HL-60 (cell line): ENCODE results near the gene IGFBP2.

ENCODE experiments used
- TF ChIP-seq, protein P1 (sequence below): IDR thresholded peaks from 2 replicates; pipeline ENCODE4 v1.6.1; 2012; ENCODE audit warnings: low read depth; ENCODE audit not compliant: insufficient replicate concordance
- TF ChIP-seq, protein P2 (sequence below): IDR thresholded peaks from one replicate; pipeline ENCODE4 v1.5.1; 2011; ENCODE audit warnings: low read length, control low read depth, inconsistent platforms; ENCODE audit not compliant: insufficient read depth

DNA sequence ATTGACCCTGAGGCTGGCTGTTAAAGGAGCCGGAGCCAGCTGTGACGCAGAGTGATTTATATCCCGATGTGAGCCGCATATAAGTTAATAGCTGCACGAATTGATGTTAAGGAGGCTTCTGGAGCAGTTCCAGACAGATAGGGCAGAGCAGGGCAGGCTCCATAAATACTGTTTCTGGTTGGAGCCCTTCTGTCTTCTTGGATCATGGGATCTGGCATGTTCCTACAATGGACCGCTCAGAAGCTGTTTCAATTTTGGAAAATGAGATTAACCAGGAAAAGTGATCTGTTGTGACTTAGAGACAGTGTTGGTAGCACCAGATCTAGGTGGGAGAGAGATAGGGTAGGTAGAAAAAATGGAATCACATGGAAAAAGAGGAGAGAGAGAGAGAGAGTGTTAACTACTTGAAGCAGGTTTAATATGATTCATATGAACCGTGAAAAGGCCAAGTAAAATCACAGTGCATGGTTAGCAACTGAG, 66.9 kb downstream of the IGFBP2 start:
- TF ChIP-seq, protein P1, sequence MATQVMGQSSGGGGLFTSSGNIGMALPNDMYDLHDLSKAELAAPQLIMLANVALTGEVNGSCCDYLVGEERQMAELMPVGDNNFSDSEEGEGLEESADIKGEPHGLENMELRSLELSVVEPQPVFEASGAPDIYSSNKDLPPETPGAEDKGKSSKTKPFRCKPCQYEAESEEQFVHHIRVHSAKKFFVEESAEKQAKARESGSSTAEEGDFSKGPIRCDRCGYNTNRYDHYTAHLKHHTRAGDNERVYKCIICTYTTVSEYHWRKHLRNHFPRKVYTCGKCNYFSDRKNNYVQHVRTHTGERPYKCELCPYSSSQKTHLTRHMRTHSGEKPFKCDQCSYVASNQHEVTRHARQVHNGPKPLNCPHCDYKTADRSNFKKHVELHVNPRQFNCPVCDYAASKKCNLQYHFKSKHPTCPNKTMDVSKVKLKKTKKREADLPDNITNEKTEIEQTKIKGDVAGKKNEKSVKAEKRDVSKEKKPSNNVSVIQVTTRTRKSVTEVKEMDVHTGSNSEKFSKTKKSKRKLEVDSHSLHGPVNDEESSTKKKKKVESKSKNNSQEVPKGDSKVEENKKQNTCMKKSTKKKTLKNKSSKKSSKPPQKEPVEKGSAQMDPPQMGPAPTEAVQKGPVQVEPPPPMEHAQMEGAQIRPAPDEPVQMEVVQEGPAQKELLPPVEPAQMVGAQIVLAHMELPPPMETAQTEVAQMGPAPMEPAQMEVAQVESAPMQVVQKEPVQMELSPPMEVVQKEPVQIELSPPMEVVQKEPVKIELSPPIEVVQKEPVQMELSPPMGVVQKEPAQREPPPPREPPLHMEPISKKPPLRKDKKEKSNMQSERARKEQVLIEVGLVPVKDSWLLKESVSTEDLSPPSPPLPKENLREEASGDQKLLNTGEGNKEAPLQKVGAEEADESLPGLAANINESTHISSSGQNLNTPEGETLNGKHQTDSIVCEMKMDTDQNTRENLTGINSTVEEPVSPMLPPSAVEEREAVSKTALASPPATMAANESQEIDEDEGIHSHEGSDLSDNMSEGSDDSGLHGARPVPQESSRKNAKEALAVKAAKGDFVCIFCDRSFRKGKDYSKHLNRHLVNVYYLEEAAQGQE: no peak
- TF ChIP-seq, protein P2, sequence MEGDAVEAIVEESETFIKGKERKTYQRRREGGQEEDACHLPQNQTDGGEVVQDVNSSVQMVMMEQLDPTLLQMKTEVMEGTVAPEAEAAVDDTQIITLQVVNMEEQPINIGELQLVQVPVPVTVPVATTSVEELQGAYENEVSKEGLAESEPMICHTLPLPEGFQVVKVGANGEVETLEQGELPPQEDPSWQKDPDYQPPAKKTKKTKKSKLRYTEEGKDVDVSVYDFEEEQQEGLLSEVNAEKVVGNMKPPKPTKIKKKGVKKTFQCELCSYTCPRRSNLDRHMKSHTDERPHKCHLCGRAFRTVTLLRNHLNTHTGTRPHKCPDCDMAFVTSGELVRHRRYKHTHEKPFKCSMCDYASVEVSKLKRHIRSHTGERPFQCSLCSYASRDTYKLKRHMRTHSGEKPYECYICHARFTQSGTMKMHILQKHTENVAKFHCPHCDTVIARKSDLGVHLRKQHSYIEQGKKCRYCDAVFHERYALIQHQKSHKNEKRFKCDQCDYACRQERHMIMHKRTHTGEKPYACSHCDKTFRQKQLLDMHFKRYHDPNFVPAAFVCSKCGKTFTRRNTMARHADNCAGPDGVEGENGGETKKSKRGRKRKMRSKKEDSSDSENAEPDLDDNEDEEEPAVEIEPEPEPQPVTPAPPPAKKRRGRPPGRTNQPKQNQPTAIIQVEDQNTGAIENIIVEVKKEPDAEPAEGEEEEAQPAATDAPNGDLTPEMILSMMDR: no peak
